GM10847 (cell line): ENCODE results near the gene HES7.

ENCODE experiments used
- POLR2A ChIP-seq: IDR thresholded peaks from 2 replicates; pipeline ENCODE4 v1.6.1; 2011; ENCODE audit not compliant: insufficient read length; ENCODE audit errors: extremely low read depth

The HES7 gene

GRCh38 chr17:8138374-8138671 is 14.4 kb upstream of the HES7 start:
- TF ChIP-seq POLR2A: no peak

GRCh38 chr17:8137645-8138373 is 13.9 kb upstream of the HES7 start:
- no peak for TF ChIP-seq POLR2A

DNA sequence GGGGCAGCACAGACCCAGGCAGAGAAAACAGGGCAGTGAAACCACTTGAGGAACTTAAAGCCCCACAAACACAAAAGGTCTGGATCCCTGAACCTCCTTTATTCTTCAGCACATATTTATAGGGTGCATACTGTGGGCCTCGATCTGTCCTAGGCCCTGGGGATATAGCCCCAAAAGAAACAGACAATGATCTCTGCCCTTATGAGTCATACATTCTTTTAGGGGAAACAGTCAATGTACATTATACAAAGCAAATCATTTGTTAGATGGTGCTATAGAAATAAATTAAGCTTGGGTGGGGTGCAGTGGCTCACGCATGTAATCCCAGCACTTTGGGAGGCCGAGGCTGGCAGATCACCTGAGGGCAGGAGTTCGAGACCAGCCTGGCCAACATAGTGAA is 10.0 kb upstream of the HES7 start:
- TF ChIP-seq POLR2A: no peak

DNA sequence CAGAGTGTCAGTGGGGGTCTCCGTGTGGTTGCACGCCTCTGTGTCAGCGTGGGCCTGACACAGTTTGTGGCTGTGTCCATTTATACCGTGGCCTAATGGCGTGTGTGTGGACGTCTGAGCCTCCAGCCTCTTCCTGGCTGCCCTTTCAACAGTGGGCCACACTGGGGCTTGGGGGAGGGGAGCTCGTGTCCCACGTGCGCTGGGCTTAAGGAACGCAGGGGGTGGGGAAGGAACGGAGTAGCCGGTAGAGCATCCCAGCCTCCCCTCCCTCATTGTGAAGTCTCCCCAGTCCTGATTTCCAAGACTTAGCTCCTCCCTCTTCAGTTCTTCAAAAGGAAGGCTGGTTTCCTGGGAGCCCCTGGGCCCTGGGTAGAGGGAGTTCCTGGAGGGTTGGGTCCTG is 9.5 kb upstream of the HES7 start:
- TF ChIP-seq POLR2A: no peak

DNA sequence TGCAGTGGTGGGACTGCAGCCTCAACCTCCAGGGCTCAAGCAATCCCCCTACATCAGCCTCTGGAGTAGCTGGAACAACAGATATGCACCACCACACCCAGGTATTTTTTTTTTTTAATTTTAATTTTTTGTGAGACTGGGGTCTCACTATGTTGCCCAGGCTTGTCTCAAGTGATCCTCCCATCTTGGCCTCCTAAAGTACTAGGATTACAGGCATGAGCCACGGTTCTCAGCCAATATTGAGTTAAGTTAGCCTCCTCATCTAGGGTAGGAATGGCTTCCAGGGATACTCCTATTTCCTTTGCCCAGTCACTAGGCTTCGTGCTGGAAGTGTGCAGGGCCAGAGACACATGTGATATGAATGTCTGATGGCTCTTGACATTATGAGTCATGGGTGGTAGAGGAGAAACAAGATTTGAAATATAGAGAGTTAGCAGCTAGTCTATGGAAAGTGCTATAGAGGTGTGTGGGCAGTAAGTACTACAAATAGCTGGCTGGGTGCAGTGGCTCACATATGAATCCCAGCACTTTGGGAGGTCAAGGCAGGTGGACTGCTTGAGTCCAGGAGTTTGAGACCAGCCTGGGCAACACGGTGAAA is 8.0 kb upstream of the HES7 start:
- no peak for TF ChIP-seq POLR2A

- no peak for TF ChIP-seq POLR2A
Measured at GRCh38 chr17:8128125-8128784, 4.3 kb upstream of the HES7 start.

DNA sequence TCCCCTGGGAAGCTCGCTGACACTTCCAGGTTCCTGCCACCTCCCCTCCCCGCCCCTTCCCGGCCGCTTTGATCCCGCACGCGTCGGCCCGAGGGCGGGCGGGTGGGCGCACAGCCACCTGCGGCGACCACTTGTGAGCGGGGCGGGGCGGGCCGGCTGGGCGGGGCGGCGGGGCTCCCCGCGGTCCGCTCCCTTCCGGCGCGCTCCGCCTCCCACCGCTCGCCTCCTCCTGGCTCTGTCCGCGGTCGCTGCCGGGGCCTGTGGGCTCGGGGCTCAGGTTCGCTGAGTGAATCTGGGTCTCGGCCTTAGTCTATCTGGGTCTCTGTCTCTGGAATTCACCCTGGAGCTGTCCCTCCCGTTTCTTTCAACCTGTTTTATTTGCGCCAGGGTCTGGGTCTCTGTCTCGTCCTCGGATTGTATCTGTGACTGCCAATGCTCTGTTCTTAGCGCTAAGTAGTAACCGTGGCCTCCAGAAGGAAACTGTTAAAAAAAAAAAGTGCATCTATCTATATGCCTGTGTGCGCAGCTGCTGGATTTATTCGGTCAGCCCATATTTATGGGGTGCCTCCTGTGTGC is 2.7 kb upstream of the HES7 start:
- TF ChIP-seq POLR2A: peak; percentile 18

- TF ChIP-seq POLR2A: no peak
Measured at GRCh38 chr17:8125947-8126490, 2.1 kb upstream of the HES7 start.

GRCh38 chr17:8125154-8125946 is 1.4 kb upstream of the HES7 start:
- TF ChIP-seq POLR2A: no peak

- no peak for TF ChIP-seq POLR2A
Measured at GRCh38 chr17:8124350-8125153, 646 bp upstream of the HES7 start.

GRCh38 chr17:8122924-8123694 is 797 bp downstream of the HES7 start:
- TF ChIP-seq POLR2A: no peak

- no peak for TF ChIP-seq POLR2A
Measured at GRCh38 chr17:8122422-8122923, 1.4 kb downstream of the HES7 start.

DNA sequence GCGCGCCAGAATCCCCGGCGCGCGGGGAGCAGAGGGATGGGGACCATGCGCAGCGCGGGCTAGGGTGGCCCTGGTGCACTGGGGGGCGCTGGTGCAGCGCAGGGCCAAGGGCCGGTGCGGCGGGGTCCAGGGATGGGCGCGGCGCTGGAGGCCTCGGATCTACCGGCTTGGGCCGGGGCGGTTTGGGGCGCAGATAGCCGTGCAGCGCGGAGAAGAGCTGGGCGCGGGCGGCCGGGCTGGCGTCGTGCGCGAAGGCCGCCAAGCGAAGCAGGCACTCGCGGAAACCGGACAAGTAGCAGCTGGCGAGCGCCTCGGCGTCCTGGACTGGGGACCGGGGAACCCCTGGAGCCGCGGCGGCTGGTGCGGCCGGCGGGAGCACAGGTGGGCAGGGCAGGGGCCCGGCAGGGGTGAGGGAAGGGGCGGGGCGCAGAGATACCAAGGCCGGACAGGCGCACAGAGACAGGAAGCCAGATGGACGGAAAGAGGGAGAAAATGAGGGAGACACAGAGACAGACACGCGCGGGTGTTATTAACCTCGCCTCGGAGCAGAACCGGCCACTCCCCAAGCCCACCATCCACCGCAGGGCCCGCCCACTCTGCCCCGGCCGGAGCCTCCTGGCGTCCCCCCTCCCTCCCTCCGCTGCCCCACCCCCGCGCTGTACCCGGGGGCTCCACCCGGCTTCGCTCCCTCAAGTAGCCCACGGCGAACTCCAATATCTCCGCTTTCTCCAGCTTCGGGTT is 2.1 kb downstream of the HES7 start:
- TF ChIP-seq POLR2A: no peak
